Stimulated activated CD8-positive, alpha-beta memory T cell treated with anti-CD3 and anti-CD28 coated beads, Interleukin-15, amount 100 ng/mL, for 24 hours (primary cell): ENCODE results near the gene VIL1.

Source experiments
- DNase-seq: peaks from one replicate; pipeline ENCODE4 v3.0.0-alpha.2; 2020; ENCODE audit warnings: low read depth

The VIL1 gene

DNA sequence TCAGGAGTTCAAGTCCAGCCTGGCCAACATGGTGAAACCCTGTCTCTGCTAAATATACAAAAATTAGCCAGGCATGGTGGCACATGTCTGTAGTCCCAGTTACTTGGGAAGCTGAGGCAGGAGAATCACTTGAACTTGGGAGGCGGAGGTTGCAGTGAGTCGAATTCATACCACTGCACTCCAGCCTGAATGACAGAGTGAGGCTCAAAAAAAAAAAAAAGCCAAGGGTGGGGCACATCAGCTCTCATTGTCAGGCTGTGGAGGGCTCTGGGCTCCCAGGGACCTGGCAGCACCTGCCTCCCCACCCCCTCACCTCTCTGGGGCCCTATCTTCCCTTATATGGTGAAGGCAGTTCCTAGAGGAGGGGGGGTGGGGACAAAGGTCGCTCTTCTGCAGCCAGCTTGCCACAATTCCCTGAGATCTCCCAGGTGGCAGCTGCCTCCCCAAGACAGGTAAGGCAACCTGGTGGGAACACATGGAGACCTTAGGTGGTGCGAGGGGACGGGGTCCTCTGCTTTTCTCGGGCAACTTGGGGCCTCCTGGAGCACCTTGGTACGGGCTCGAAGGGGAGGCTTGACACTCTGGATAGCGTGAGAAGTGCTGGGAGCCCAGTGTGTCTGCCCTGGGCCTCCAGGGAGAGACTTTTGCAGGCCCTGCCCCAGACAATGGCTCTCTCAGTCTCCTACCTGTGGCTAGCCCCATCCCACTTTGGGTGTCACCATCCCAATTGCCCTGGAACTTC, at the start of gene VIL1:
Gene VIL1, plus strand, starts transcription at position 407 of the 742 bp plus-strand sequence. CDS start 4,656 bp downstream, outside the sequence.
- no peak for DNase-seq

DNA sequence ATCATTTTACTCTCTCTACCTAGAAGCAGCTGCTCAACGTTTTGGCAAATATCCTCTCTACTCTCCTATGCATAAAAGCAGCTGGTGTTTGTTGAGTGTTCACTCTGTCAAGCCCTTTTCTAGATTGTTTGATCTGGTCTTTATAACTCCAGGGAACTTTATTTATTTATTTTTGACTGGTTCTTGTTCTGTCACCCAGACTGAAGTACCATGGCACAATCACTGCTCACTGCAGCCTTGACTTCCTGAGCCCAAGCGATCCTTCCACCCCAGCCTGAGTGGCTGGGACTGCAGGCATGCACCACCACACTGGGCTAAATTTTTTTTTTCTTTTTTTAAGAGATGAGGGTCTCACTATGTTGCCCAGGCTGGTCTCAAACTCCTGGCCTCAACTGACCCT, 49.6 kb upstream of the VIL1 start:
- no peak for DNase-seq

GRCh38 chr2:218370410-218371063, 48.4 kb upstream of the VIL1 start:
- DNase-seq = no peak

DNA sequence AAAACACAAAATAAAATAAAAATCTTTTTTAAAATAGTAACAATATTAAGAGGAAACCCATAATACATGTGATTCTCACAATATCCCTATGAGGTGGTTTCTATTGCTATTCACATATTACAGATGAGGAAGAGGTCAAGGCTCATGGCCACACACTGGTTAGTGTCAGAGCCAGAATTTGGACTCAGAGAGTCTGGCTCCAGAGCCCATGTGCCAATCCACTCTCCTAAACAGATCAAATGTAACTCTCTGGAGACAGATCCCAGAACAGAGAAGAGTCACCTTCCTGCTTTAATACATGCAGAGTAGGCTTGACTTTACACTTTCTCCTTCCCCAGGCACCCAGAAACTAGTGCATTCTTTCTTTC, 47.0 kb upstream of the VIL1 start:
- no peak for DNase-seq

DNA sequence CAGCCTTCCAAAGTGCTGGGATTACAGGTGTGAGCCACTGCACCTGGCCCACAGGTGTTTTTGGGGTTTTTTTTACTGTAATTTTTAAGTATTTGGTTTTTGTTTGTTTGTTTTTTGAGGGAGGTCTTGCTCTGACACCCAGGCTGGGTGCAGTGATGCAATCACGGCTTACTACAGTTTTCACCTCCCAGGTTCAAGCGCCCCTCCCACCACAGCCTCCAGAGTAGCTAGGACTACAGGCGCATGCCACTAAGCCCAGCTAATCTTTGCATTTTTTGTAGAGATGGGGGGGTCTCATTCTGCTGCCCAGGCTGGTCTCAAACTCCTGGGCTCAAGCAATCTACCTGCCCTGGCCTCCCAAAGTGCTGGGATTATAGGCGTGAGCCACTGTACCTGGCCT, 44.1 kb upstream of the VIL1 start:
- no peak for DNase-seq

GRCh38 chr2:218375212-218375611, 43.7 kb upstream of the VIL1 start:
- no peak for DNase-seq

DNA sequence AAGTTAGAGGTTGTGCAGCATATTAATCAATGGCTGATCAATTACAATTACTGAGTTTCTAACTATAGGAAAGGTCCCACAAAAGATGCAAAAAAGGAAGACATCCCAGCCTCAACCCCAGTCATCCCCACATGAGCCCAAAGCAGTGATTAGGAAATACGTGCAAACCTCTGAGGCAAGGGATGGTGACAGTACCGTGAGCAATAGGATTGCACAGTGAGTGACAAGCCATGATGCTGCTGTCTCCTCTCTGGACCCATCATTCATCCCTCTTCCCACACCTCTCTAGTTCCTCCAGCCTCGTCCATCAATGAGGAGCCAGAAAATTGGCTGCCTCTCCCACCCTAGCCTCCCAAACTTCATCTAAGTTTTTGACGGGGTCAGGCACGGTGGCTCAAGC, 40.9 kb upstream of the VIL1 start:
- DNase-seq = no peak

GRCh38 chr2:218381916-218382366, 37.0 kb upstream of the VIL1 start, which contains the start of gene SLC11A1:
SLC11A1 (plus strand) TSS chr2:218382273; CDS start chr2:218382369, 96 bp downstream.
- no peak for DNase-seq

DNA sequence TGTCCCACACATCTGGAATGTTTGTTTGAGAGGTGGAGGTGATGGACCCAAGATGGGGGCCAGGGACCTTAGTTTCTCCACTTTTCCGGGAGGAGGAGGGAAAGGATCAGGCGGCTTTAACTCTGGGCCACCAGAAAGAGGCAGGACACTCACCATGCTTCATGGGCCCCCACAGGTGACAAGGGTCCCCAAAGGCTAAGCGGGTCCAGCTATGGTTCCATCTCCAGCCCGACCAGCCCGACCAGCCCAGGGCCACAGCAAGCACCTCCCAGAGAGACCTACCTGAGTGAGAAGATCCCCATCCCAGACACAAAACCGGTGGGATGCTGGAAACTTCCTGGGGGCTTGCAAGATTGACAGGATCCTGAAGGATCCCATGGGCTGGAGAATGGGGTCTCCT, 36.1 kb upstream of the VIL1 start:
- DNase-seq = no peak

GRCh38 chr2:218383892-218384519, 34.9 kb upstream of the VIL1 start:
- no peak for DNase-seq

DNA sequence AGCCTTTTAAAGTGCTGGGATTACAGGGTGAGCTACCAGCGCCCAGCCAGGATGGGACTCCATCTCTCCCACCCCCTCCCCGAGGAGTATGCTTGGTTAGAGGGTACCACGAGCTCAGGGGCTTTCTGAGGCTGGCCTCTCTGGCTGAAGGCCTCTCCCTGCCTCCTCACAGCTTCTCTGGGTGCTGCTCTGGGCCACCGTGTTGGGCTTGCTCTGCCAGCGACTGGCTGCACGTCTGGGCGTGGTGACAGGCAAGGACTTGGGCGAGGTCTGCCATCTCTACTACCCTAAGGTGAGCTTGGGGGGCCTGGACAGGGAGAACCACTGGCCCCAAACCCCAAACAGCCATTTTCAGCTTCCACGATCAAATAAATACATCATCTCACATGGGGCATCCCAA, 33.9 kb upstream of the VIL1 start:
- DNase-seq = no peak

GRCh38 chr2:218386505-218387368, 32.2 kb upstream of the VIL1 start:
- DNase-seq = no peak

DNA sequence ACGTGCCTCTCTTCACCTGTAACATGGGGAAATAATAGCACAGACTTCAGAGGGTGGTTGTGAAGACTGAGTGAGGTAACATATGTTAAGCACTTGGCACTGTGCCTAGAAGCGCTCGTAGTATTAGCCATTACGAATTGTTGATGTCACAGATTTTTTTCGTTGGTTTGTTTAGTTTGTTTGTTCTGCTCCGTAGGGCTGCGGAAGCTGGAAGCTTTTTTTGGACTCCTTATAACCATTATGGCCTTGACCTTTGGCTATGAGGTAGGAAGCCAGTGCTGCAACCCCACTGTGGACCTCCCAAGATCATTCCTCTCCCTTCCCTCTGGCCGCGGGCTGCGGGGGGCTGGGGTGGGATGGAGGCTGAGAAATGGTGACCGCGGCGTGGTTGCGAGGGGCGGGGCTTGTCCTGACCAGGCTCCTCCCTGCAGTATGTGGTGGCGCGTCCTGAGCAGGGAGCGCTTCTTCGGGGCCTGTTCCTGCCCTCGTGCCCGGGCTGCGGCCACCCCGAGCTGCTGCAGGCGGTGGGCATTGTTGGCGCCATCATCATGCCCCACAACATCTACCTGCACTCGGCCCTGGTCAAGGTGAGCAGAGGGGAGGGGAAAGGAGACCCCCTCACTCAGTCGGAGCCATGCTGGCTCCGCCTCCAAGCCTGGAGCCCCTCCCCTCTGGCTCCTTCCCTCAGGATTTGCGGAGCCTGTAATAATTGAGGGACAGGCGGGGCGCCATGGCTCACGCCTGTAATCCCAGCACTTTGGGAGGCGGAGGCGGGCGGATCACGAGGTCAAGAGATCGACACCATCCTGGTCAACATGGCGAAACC, 31.3 kb upstream of the VIL1 start:
- DNase-seq = no peak

GRCh38 chr2:218389333-218390150, 29.4 kb upstream of the VIL1 start:
- DNase-seq = no peak

DNA sequence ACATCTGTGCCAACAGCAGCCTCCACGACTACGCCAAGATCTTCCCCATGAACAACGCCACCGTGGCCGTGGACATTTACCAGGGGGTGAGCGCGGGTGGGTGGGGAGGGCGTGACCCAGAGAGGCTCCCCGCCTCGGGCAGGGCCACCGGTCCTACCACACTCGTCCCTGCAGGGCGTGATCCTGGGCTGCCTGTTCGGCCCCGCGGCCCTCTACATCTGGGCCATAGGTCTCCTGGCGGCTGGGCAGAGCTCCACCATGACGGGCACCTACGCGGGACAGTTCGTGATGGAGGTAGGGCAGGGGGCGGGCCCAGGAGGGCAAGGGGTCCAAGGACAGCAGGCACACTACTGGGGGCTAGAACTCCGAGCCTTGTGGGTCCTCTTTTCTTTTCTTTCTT, 27.7 kb upstream of the VIL1 start:
- no peak for DNase-seq

- DNase-seq = no peak
These were observed 26.5 kb upstream of the VIL1 start for GRCh38 chr2:218392459-218392858.

DNA sequence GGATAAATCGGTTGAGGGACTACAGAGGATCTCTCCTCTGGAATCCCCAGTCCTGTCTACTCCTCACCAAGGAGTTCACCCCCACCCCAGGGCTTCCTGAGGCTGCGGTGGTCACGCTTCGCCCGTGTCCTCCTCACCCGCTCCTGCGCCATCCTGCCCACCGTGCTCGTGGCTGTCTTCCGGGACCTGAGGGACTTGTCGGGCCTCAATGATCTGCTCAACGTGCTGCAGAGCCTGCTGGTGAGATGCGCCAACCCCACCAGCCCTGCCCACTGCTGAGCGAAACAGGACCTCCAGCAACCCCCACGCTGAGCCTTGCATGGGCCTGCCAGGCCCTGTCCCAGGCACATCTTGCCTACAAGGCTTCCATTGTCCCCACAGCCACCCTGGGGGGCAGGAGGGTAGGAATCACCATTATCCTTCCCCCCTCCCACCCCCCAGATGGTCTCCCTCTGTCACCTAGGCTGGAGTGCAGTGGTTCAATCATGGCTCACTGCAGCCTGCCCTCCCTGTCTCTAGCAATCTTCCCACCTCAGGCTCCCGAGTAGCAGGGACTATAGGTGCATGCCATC, 25.9 kb upstream of the VIL1 start:
- DNase-seq = no peak

DNA sequence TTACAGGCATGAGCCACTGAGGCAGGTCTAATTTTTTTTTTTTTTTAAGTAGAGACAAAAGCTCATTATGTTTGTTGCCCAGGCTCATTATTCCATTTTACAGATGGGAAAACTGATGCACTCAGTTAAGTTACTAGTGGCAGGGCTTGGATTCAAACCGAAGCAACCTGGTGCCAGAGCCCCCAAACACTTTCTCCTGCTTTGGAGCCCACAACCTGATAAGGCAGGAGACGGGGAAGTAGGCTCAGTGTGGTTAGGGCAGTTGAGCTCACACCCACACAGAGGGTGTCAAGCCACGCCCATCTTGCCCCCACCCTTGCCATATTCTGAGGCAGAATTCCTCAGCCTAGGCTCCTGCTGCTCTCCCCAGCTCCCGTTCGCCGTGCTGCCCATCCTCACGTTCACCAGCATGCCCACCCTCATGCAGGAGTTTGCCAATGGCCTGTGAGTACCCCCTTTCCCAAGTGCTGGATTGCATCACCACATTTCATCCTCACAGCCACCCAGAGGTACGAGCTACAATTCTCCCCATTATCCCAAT, 25.1 kb upstream of the VIL1 start:
- no peak for DNase-seq

DNA sequence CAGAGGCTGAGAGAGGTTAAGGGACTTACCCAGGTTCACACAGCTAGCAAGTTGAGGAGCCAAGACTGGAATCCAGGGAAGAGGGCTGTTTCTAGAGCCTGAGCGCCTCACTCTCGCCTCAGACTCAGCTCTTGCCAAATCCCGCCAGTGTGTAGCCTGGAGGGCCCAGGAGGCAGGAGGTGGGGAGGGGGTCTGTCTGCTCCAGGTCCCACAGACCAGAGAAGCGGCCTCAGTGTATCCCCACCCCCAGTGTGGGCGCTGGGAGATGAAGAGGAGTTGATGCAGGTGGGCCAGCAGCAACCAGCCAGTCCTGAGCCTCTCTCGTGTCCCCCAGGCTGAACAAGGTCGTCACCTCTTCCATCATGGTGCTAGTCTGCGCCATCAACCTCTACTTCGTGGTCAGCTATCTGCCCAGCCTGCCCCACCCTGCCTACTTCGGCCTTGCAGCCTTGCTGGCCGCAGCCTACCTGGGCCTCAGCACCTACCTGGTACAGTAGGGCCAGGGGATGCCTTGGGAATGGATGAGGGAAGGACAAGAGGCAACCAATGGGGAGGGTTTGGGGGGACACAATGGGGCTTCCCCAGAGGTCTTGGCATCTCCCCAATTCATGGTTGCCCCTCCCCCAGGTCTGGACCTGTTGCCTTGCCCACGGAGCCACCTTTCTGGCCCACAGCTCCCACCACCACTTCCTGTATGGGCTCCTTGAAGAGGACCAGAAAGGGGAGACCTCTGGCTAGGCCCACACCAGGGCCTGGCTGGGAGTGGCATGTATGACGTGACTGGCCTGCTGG, 24.4 kb upstream of the VIL1 start:
- DNase-seq = no peak
